ENCODE data around the gene NPIPB2.
"Not testable (repeated sequence)": the region's sequence is repeated elsewhere in the genome, so short reads cannot be mapped to it uniquely, and the experiment has no call there.

The NPIPB2 gene

DNA sequence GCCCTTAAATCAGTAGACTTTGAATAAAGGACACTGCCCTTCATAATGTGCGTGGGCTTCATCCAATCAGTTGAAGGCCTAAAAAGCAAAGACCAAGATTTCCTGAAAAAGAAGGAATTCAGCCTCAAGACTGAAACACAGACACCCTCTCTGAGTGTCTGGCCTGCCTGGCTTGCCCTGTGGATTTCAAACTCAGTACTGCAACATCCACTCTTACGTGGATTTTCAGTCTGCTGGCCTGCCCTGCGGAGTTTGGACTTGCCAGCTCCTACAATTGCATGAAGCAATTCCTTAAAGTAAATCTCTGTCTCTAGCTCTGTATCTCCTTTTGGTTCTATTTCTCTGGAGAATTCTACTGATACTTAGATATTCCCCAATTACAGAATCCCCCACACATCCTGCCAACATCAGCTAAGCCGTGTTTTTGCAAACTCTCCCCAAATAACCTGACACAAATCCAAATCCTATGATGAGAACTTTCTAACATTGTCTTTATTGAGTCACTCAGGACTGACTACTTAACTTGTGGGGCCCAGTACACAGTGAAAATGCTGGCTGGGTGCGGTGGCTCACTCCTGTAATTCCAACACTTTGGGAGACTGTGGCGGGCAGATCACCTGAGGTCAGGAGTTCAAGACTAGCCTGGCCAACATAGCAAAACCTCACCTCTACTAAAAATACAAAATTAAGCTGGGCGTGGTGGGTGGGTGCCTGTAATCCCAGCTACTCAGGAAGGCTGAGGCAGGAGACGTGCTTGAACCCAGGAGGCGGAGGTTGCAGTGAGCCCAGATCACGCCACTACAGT is 15.9 kb upstream of the NPIPB2 start:
- no peak for DNase-seq

GRCh38 chr16:11956558-11956957 is 14.7 kb upstream of the NPIPB2 start:
- no peak for DNase-seq

- no peak for DNase-seq
Observed at GRCh38 chr16:11955713-11956123, 13.9 kb upstream of the NPIPB2 start.

DNA sequence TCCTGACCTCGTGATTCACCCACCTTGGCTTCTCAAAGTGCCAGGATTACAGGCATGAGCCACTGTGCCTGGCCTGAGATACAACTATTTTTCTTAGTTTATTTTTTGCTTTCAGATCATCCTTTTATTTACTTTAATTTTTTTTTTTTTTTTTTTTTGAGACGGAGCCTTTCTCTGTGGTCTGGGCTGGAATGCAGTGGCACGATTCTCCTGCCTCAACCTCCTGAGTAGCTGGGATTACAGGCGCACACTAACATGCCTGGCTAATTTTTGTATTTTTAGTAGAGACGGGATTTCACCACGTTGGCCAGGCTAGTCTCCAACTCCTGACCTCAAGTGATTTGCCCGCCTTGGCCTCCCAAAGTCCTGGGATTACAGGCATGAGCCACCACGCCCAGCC is 11.7 kb upstream of the NPIPB2 start:
- DNase-seq = not testable (repeated sequence)

DNA sequence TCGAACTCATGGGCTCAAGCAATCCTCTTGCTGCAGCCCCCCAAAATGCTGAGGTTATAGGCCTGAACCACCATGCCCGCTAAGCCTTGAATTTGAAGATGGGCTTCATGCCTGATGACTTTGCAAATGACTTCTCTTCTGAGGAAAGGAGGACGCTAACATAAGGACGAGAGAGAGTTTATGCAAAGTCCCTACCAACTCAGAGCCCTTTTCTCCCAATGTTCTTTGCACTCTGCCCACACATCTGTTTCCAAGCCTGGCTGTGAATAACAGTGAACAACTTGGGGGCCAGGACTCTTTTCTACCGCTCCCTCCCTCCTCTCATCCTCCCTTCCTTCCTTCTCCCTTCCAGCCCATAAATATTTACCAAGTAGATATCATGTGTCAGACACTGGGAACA is 8.5 kb upstream of the NPIPB2 start:
- DNase-seq = no peak

DNA sequence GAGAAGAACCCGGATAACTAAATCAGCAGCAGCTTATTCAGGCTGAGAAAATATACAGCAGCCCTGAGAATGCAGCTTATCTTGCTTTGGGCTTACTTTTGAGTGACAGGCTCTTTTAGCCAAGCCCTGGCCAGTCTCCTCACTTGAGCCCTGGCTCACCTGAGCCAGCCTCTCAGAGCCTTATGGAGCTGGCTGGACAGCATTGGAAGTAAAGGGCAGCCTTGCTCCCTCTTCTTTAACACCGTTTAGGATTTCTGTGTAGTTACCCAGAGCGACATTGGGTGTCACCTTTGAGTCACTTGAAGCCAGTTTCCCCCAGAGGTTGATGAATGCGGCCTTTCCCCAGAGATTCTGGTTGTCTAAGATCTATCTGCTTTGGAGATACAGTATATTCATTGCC is 7.7 kb upstream of the NPIPB2 start:
- DNase-seq = no peak

DNA sequence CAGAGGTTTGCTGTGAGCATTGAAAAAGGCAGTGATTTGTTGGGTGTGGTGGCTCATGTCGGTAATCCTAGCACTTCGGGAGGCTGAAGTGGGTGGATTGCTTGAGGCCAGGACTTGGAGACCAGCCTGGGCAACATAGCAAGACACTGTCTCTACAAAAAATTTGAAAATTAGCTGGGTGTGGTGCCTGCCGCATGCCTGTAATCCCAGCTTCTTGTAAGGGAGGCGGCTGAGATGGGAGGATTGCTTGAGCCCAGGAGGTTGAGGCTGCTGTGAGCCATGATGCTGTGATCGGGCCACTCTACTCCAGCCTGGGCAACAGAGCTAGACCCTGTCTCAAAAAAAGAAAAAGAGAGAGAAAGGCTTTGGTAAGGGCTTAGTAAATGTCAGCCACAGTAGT is 7.0 kb upstream of the NPIPB2 start:
- DNase-seq = no peak

DNA sequence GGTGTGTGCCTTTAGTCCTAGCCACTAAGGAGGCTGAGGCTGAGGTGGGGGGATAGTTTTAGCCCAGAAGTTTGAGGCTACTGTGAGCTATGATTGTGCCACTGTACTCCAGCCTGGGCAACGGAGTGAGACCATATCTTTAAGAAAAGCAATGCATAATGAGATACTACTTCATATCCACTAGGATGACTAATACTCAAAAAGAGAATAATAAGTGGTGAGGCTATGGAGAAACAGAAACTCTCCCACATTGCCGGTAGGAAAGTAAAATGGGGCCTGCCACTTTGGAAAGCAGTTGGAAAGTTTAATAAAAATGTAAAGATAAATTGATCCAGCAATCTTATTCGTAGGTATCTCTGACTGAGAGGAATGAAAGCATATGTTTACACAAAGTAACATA is 4.6 kb upstream of the NPIPB2 start:
- DNase-seq = no peak

- not testable (repeated sequence) for DNase-seq
Observed at GRCh38 chr16:11927350-11927749, 14.5 kb downstream of the NPIPB2 start.

DNA sequence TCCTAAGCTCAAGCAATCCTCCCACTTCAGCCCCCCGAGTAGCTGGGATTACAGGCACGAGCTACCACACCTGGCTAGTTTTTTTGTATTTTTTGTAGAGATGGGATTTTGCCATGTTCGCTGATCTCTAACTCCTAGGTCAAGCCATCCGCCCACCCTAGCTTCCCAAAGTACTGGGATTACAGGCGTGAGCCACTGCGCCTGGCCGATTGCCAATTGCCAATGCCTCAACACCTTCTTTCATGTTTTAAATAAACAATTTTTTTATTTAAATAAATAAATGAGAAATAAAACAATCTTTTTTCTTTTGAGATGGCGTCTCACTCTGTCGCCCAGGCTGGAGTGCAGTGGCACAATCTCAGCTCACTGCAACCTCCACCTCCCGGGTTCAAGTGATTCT is 17.8 kb downstream of the NPIPB2 start:
- not testable (repeated sequence) for DNase-seq

- DNase-seq = no peak
Observed at GRCh38 chr16:11916524-11917285, 25.1 kb downstream of the NPIPB2 start.

- peak; percentile 99 for DNase-seq
Observed at GRCh38 chr16:11915644-11916523, 26.0 kb downstream of the NPIPB2 start, which contains the start of gene GSPT1. GSPT1 (minus strand) TSS chr16:11915956; CDS start chr16:11915720, 236 bp downstream.

- peak; percentile 36 for DNase-seq
Observed at GRCh38 chr16:11915114-11915643, 26.7 kb downstream of the NPIPB2 start.

DNA sequence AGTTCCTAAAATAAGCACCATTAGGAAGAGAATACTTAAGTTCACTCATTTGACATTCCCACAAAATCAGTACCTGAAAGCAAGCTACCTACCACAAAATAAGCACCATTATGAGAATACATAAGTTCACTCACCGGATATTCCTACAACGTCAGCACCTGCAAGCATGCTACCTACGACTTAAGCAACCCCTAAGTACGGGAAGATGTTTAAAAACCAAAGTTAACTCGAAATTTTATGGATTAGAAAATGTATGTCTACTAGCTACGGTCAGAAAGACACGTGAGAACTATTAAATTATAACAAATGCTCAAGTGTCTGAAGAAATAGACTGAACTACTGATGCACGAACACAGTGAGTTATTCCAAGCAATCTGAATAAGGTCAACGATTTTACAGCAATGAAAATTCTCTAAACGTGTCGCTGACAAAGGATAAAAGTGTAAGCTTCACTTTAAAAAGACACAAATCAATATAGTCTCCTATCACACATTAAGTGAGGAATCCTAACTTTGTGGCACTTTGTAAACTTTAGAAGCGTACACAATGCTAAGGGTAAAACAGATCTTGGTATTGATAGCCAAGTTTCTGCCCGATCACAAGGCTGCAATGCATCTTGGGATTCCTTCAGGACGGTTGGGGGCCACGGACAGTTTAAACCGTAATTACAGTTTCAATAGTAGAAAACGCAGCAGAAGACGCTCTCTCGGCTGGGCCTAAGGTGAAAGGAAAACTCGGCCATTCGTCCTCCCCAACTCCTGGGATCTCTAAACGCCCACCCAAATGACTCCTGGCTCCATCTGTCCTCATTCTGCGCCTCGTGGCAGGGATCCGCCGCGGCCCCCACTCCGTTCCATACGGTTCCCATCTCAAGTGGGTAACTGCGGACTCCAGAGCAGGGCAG is 27.4 kb downstream of the NPIPB2 start:
- peak; percentile 31 for DNase-seq

DNA sequence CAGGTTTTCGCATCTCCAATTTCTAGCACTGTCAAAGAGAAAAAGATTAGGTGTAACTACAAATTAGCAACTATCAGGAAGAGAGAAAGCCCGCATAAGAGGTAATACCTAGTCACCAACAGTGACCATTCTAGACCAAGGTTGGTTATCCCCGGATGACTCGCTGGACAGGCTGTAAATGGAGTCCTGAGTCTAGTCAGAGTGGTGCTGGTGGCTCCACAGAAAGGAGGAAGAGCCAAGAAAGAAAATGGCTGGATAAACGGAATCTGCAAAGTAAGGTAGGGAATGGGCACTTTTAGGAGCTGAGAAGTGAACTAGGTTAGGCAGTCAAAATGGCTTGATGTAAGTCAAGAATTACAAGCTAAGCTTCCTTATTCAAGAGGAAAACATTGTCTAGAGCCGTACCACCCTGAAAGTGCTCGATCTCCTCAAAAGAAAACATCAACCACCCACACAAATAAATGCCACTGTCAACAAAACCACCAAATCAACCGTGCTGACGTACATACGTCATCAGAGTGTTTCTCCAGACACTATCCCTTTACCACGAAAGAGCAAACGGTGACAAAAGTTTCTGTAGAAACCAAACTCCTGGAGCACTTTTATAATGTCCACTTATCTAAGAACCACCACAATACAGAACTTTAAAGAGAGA is 28.3 kb downstream of the NPIPB2 start:
- DNase-seq = no peak

- no peak for DNase-seq
Observed at GRCh38 chr16:11909653-11910545, 31.9 kb downstream of the NPIPB2 start.

DNA sequence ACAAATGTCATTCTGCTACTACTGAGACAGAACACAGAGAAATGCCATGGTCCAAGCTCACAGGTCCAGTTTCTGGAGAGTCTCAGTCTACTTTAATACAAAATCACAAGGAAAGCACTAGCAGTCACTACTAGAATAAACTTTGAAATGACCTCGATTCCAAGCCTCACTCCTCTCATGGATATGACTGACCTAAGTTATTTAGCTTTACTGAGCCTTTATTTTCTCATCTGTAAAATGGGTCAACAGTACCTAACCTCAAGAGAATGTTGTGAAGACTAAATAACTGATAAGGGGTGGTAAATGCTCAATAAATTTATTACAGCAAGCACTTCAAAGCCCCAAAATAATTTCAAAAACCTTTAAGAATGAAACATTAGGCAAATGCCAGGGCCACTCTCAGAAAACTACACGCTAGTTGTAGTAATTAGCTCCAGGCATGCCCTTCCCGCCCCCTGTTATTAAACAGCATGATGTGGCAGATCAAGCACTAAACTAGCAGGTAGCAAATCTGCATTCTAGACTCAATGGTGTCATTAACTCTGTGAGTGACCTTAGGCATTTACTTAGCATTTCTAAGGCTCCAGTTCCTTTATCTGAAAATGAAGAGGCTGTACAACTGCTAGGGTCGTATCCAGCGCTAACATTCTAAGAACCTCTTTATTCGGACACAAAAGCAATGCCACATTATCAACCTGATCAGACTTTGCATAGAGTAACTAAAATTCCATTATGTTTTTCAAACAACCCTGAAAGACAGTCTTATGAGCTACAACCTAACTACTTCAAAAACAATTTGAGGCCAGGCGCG is 34.5 kb downstream of the NPIPB2 start:
- DNase-seq = no peak

DNA sequence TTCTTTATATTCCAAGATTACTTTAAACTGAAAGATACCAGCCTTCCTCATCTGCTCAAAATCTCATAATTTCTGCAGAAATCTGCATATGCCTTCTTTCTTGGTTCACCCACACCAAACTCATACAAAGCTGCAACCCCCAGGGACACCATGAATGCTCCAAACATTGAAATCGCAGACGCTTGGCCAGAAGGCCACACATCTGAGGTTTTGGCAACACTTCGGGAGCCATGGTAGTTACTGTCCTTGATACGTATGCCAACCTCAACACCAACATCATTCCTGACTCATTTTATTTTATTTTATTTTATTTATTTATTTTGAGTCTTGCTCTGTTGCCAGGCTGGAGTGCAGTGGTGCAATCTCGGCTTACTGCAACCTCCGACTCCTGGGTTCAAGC is 37.9 kb downstream of the NPIPB2 start:
- DNase-seq = no peak

GRCh38 chr16:11901091-11901490 is 40.8 kb downstream of the NPIPB2 start:
- no peak for DNase-seq
